Measurements from ENCODE around the gene VWA5B2. TPM values are rescaled to one million over a fixed set of nuclear protein-coding genes. Genes with fewer than 3 reads are reported as not detected.

Gene VWA5B2
- total RNA-seq, 1 experiment from 2014 or later: 0.57 TPM

DNA sequence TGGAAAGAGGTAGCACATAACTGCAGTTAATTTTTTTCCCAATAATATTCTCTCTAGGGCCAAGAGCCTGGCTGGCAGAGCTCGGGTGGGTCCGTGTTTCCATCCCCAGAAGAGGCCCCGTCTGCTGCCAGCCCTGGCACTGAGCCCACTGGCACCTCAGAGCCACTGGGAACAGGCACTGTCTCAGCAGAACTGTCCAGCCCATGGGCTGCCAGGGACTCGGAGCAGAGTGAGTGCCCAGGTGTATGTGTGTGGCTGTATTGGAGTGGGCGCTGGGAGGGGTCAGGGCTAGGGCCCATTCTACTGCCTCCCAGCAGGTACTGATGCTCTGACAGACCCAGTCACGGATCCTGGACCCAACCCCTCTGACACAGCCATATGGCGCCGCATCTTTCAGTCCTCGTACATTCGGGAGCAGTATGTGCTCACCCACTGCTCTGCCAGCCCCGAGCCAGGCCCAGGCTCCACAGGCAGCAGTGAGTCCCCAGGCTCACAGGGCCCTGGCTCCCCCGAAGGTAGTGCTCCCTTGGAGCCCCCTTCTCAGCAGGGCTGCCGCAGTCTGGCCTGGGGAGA, 8.9 kb downstream of the VWA5B2 start:
- in situ Hi-C loops (cut with HindIII; ENCODE audit: low pct_unique_long_range_greater_than_20kb, low sequenced_read_pairs): no loop called here
- DNase-seq (ENCODE audit: low read depth): no peak

DNA sequence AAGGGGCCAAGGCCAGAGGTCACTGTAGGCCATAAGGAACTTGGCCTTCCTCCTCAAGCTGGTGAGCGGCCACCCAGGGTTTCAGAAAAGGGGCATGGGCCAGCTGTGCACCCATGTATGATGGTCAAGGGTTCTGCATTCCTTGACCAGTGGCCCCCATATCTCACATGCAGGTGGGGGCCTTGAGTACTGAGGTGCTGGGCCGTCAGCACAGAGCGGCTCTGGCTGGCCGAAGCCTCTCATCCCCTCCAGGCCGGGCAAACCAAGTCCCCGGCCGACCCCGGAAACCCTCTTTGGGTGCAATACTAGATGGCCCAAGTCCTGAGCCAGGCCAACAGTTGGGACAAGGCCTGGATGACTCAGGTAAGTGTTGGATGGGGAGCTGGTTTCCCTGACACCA, 9.8 kb downstream of the VWA5B2 start:
- DNase-seq (ENCODE audit: low read depth): no peak
- in situ Hi-C loops (cut with HindIII; ENCODE audit: low pct_unique_long_range_greater_than_20kb, low sequenced_read_pairs): no loop called here

DNA sequence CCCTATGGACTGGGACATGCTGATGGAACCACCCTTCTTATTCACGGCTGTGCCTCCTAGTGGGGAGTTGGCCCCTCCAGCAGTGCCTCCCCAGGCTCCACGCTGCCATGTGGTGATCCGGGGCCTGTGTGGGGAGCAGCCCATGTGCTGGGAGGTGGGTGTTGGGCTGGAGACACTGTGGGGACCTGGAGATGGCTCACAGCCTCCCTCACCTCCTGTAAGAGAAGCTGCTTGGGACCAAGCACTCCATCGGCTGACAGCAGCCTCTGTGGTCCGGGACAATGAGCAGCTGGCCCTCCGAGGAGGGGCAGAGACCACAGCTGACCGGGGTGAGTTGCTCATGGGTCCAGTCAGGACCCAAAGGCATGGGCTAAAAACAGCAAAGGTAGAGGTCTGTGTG, 10.3 kb downstream of the VWA5B2 start:
- in situ Hi-C loops (cut with HindIII; ENCODE audit: low pct_unique_long_range_greater_than_20kb, low sequenced_read_pairs): no loop called here
- DNase-seq (ENCODE audit: low read depth): no peak

GRCh38 chr3:184240384-184241140, 11.2 kb downstream of the VWA5B2 start:
- peak; percentile 30 for DNase-seq (ENCODE audit: low read depth)
- in situ Hi-C loops (cut with HindIII; ENCODE audit: low pct_unique_long_range_greater_than_20kb, low sequenced_read_pairs): no loop called here

DNA sequence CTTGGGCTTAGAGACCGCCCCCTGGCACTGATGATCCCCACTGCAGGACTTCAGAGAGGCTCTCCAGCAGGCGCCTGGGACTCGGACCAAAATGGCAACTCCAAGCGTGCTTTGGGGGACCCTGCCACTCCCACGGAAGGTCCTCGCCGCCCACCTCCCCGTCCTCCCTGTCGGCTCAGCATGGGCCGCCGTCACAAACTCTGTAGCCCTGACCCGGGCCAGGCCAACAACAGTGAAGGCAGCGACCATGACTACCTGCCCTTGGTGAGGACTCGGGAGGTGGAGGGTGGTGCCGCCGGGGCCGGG, 11.7 kb downstream of the VWA5B2 start:
- no peak for DNase-seq (ENCODE audit: low read depth)
- in situ Hi-C loops (cut with HindIII; ENCODE audit: low pct_unique_long_range_greater_than_20kb, low sequenced_read_pairs): no loop called here

DNA sequence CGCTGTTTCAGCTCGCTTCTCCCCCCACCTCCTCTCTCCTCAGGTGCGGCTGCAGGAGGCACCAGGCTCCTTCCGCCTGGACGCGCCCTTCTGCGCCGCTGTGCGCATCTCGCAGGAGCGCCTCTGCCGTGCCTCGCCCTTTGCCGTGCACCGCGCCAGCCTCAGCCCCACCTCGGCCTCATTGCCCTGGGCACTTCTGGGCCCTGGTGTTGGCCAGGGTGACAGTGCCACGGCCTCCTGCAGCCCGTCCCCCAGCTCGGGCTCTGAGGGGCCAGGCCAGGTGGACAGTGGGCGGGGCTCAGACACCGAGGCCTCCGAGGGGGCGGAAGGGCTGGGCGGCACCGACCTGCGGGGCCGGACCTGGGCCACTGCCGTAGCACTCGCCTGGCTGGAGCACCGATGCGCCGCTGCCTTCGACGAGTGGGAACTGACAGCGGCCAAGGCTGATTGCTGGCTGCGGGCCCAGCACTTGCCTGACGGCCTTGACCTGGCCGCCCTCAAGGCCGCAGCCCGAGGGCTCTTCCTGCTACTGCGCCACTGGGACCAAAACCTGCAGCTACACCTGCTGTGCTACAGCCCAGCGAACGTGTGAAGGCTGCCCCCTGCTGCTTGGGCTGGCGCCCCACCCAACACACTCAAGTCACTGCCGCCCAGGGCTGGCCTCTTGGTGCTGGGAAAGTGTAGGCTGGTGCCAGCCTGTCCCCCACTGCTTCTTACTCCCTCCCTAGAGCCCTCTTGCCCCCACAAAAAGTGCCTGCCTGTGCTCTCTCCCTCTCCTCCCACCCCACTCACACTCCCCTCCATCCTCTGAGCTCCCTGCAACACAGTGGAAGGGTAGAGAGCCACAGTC, 12.3 kb downstream of the VWA5B2 start:
- DNase-seq (ENCODE audit: low read depth): no peak
- in situ Hi-C loops (cut with HindIII; ENCODE audit: low pct_unique_long_range_greater_than_20kb, low sequenced_read_pairs): no loop called here

- no peak for DNase-seq (ENCODE audit: low read depth)
- in situ Hi-C loops (cut with HindIII; ENCODE audit: low pct_unique_long_range_greater_than_20kb, low sequenced_read_pairs): no loop called here
These were observed 12.9 kb downstream of the VWA5B2 start for GRCh38 chr3:184242297-184242685.

GRCh38 chr3:184248454-184249411, 19.3 kb downstream of the VWA5B2 start, which contains the start of gene ALG3:
Gene ALG3, minus strand, starts transcription at chr3:184248962. Its CDS starts 22 bp downstream, at chr3:184248940.
- in situ Hi-C loops (cut with HindIII; ENCODE audit: low pct_unique_long_range_greater_than_20kb, low sequenced_read_pairs): no loop called here
- DNase-seq (ENCODE audit: low read depth): peak; percentile 74

GRCh38 chr3:184249412-184250166, 20.2 kb downstream of the VWA5B2 start, which contains the start of gene EEF1AKMT4:
Gene EEF1AKMT4, plus strand, starts transcription at chr3:184249672. Its CDS starts 23 bp downstream, at chr3:184249695.
- in situ Hi-C loops (cut with HindIII; ENCODE audit: low pct_unique_long_range_greater_than_20kb, low sequenced_read_pairs): no loop called here
- DNase-seq (ENCODE audit: low read depth): peak; percentile 91

DNA sequence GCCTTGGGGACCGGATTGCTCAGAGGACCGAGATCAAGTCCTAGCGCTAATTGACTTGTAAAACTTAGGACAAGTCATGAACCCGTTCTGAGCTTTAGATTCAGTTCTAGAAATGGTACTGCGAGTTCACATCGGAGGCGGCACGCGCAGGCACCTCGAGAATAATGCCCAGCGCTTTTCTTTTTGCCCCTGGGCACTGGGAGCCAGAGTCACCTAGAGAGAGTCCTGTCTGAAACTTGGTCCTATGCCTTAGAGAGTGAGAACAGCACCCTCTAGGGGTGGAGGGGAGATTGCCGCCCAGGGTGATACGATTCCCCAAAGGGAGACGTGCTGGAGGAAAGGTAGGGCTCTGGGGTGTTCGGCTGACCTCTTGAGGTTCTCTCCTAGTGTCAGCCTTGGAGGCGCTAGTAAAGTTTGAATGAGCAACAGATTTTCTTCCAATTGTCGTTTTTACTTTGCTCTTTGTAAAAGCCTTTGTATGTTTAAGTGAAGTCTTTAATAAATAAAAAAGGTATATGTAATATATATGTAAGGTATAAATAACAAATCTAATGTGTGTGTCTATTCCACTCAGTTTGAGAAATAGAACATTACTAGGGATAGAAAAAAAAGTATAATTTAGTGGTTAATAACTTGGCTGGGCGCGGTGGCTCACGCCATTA, 20.9 kb downstream of the VWA5B2 start:
- in situ Hi-C loops (cut with HindIII; ENCODE audit: low pct_unique_long_range_greater_than_20kb, low sequenced_read_pairs): no loop called here
- DNase-seq (ENCODE audit: low read depth): peak; percentile 91

GRCh38 chr3:184255291-184256039, 26.1 kb downstream of the VWA5B2 start:
- DNase-seq (ENCODE audit: low read depth): no peak
- in situ Hi-C loops (cut with HindIII; ENCODE audit: low pct_unique_long_range_greater_than_20kb, low sequenced_read_pairs): no loop called here

DNA sequence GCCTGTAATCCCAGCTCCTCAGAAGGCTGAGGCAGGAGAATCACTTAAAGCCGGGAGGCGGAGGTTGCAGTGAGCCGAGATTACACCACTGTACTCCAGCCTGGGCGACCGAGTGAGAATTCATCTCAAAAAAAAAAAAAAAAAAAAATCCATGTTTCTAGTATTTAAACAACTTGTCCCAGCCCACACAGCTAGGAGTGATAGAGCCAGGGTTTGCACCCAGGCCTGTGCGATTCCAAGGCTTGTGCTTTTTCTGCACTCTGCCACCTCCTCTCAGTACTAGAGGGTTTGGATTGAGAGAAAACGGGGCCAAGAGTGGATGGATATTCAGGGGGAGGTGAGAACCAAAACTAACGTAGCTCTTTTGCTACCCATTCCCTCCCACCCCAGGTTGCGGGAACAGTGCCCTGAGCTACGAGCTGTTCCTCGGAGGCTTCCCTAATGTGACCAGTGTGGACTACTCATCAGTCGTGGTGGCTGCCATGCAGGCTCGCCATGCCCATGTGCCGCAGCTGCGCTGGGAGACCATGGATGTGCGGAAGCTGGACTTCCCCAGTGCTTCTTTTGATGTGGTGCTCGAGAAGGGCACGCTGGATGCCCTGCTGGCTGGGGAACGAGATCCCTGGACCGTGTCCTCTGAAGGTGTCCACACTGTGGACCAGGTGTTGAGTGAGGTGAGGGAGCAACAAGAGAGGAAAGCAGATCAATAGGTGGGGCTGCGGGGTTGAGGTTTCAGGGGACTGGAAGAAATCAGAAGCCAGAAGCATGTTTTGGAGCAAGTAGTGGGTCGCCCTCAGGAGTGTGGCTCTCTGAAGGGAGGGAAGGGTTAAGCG, 27.9 kb downstream of the VWA5B2 start:
- in situ Hi-C loops (cut with HindIII; ENCODE audit: low pct_unique_long_range_greater_than_20kb, low sequenced_read_pairs): no loop called here
- no peak for DNase-seq (ENCODE audit: low read depth)

GRCh38 chr3:184258926-184259325, 29.5 kb downstream of the VWA5B2 start:
- DNase-seq (ENCODE audit: low read depth): no peak
- in situ Hi-C loops (cut with HindIII; ENCODE audit: low pct_unique_long_range_greater_than_20kb, low sequenced_read_pairs): no loop called here

GRCh38 chr3:184259396-184259877, 30.1 kb downstream of the VWA5B2 start:
- no peak for DNase-seq (ENCODE audit: low read depth)
- in situ Hi-C loops (cut with HindIII; ENCODE audit: low pct_unique_long_range_greater_than_20kb, low sequenced_read_pairs): no loop called here

GRCh38 chr3:184259878-184260723, 30.7 kb downstream of the VWA5B2 start:
- DNase-seq (ENCODE audit: low read depth): peak; percentile 26
- in situ Hi-C loops (cut with HindIII; ENCODE audit: low pct_unique_long_range_greater_than_20kb, low sequenced_read_pairs): no loop called here
